HuH-7 (cell line): ENCODE measurements around the gene DNAH17.

Experiments
- DNase-seq: peaks from one replicate; pipeline ENCODE4 v3.0.0; 2011; ENCODE audit warnings: low spot score

The DNAH17 gene

DNA sequence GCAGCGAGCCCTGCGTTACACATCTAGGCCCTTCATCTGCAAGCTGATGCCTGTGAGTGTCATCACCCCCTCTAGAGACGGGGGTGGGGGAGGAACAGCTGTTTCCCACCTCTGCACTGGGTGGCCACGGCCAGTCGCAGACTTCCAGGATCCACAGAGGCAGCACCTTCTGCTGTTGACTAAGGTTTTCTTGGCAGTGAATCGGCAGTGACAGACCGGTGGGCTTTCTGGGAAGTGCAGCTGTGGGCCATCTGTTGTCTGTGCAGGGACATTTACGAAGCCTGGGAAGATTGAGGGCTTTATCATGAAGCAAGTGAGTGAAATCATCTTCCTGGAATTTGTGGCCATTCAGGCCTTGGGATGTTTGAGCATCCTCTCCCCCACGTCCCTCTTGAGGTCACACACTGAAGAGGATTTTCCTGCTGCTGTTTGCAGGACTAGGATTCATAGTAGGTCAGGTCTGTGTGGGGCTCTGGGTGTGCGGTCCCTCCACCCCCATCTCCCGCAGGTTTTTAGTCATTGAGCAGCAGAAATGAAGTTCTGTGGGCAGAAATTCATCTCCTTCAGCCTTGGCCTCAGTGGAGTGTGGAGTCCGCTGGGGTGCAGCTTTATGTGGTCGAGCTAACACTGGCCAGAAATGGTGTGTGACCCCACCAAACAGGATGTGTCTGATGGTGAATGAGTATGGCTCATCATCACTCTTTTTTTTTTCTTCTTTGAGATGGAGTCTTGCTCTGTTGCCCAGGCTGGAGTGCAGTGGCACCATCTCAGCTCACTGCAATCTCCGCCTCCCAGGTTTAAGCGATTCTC lies 186.8 kb downstream of the DNAH17 start:
- DNase-seq, result no peak

DNA sequence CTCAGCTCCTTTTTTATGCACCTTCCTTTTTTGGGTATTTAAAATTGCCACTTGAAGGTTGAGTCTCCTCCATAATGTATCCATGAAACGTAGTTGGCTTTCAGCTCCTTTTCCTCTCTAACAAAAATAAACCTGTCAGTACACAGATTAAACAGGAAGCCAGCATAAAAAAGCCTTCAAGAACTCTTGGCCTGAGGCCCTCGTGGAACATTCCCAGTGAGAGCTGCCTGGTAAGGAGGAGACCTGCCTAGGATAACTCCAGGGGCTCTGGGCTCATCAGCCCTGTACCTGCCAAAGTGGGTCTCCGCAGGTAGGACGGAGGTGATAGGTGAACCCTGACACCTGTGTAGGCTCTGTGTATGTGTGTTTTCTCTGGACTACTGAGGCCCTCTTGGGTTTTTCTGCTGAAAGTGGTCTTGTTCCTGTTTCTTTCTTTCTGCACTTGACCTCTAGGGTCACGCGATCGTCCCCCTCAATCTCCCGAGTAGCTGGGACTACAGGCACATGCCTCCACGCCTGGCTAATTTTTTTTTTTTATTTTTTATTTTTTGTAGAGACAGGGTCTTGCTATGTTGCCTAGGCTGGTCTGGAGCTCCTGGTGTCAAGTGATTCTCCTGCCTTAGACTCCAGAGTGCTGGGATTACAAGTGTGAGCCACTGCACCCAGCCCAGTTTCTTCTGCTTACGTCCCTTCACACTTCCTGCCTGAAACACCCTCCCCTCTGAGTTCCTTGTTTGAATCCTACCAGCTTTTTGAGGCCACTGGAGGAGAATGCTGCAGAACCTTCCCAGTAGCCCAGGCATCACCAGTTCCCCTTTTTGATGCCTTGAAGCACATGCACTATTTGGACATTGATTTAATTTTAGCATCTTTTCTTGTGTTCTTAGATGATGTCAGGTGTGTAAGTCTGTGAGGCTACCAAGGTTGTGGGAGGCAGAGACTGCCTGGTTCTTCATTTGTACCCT lies 188.9 kb downstream of the DNAH17 start:
- no peak for DNase-seq

DNA sequence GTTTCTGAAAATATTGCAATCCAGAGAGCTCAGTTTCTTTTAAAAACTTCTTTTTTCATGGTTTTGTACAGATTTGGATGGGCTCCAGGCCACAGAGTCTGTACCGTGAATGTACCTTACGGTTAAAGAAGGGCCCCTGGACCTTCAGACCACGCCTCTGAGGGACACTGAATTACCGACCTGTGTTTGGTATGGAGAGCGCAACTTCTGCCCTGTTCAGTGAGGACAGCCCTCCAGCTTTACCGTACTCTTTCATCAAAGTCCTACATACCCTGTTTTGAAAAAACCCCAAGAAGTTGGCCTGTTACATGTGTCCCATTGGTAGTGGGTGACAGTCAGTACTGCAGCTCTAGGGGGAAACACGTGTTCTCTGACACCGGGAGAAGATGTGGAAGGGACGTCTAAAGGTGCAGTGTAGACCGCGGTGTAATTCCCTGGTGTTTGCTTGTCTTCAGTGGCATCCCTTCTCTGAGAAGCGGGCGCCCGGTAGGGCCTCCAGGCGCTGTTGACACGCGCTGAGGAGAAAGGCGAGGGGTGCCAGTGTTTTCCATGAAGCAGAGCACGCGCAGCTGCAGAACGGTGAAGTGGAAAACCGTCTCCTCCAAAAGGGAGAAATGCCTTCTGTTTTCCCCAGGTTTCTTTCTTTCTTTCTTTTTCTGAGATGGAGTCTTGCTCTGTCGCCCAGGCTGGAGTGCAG lies 192.6 kb downstream of the DNAH17 start:
- DNase-seq, result no peak

DNA sequence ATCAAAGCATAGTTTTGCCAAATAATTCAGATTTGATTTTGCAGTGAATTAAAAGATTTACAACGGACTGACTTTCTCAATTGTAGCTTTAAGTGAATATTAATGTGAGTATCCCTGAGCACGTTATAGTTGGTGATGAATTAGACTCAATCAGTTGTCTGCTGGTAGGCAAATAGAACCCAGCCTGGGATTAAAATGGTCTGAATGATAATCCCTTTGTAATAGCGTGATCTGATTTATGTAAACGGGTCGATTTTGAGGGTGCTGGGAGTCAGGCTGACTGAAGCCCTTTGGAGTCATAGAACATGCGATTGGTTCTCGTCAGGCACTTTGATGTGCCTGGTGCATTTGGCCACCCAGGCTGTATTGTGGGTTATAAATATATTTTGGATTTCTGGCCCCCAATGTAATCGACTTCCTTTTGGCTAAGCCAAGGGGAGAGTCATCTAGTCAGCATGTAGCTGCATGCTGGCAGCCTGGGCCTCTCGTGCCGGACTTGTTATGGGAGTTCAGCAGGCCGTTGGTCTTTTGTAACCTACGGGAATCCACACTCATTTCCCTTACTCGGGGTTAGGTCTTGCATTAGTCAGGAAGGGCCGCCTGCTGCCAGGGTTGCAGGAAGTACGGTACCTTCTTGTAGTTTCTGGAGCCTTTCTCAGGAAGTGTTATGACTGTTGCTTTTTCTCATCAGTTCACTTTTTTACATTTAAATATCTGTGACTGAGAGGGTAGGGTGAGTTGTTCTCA lies 193.3 kb downstream of the DNAH17 start:
- DNase-seq, result no peak

DNA sequence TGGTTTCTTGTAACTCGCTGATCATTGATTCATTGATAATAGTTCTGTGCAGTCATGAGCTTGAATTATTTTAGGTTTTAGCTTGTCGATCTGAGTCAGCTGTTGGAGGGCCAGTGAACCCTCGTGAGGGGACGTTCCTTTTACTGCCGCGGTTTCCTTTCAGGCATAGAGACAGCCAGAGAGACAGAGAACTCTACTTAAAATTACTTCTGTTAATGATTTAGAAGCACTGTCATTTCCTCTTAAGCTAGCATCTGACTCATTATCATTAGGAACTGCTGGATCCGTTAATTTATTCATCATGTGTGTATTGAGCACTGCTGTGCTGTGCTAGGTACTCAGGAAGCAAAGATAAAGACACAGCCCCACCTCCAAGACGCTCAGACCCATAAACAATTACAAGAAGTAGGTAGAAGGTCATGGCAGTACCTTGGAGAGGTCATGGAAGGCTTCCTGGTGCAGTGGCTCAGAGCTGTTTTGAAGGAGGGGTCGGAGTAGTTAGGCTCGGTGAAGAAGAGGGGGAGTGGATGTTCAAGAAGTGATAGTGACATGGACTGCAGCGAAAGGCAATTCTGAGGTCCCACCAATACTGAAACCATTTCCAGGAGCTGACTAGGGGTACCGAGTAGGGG lies 195.5 kb downstream of the DNAH17 start:
- DNase-seq, result no peak

DNA sequence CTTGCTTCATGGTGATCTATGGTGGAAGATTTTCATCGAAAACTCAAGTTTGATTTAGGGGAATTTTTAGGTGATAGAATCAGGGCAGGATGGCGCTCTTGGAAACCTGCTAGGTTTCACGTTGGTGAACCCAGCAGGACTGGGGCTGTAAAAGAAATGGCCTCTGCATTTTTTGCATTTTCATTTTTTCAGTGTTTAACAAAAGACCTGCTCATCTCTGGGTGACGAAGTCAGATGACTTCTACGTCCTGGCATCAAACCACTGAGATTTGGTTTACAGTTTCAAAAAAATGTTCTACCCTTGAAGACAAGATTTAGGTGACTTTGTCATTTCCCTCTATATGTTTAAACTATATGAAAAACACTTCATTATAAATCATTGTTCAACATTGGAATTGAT lies 196.8 kb downstream of the DNAH17 start:
- DNase-seq, result no peak

DNA sequence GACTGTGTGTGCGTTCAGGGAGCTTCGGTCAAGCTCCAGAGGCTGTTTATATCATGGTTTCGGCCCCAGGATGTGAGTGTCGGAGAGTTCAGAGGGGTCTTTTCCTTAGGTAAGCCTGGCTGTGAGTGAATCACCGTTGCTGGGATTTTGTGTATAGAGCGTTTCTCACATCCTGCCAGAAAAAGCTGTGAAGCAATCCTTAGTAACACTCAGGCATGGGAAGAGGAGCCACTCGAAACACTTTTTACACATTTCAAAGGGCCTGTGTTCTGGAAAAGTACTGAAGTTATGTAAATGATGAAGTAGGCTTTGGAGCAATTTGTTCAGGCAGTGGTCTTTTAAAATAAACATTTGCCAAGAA lies 198.1 kb downstream of the DNAH17 start:
- DNase-seq, result no peak

DNA sequence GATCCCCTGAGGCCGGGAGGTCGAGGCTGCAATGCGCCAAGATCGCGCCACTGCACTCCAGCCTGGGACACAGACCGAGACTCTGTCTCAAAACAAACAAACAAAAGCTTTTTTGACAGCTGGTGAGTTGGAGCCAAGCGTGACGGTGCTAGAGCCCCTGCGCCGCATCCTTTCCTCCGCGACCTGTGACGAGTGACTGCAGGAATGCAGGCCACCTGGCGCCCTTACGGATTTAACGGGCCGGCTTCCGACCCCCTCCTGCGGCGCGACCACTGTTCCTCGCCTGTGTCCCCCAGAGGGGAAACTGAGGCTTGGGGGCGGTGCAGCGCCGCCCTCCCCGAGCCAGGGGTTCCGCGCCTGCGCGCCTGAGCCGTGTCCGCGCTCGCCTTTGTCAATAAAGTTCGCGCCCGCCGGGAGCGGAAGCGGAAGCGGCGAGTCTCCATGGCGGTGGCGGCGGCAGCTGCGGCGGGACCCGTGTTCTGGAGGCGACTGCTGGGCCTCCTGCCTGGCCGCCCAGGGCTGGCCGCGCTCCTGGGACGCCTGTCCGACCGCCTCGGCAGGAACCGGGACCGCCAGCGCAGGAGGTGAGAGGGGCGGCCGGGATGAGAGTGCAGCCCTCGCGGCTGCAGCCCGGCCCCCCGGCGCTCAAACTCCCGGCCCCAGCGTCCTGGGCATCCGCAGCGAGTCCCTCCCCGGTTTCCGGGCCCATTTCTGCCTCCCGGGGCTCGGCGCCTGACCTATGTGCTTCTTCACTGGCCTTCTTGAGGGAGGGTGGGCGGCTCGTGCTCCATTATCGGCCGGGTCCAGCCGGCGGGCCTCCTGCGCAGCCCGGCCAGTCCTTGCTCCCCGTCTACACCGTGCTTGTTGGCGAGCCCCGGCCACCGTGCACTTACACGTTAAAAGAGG lies 198.7 kb downstream of the DNAH17 start, which contains the start of gene PGS1:
Gene PGS1 (plus strand): TSS at position 425 of the 906 bp plus-strand sequence. CDS start 17 bp downstream, at position 442.
- DNase-seq, result peak; percentile 80

DNA sequence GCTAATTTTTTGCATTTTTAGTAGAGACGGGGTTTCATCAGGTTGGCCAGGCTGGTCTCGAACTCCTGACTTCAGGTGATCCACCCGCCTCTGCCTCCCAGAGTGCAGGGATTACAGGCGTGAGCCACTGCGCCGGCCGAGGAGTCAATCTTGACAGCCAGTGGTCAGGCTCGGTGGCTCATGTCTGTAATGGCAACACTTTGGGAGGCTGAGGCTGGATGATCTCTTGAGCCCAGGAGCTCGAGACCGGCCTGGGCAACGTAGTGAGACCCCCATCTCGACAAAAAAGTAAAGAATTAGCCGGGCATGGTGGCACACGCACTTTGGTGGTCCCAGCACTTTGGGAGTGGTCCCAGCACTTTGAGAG lies 199.4 kb downstream of the DNAH17 start:
- DNase-seq, result no peak

DNA sequence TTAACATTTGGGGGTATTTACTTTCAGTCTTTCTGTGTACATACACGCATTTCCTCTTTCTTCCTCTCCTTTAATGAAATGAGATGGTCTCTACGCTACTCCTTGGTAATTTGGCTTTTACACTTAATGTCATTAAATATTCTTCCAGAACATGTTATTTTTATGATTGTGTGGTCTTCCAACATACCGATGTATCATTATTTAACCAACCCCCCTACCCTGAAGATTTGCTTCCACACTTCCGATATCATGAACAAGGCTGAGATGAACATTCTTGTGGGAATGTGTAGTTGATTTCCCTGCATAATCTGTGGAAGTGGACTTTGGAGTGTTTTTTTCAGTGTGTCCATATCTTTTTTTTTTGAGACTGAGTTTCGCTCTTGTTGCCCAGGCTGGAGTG lies 201.0 kb downstream of the DNAH17 start:
- DNase-seq, result no peak

DNA sequence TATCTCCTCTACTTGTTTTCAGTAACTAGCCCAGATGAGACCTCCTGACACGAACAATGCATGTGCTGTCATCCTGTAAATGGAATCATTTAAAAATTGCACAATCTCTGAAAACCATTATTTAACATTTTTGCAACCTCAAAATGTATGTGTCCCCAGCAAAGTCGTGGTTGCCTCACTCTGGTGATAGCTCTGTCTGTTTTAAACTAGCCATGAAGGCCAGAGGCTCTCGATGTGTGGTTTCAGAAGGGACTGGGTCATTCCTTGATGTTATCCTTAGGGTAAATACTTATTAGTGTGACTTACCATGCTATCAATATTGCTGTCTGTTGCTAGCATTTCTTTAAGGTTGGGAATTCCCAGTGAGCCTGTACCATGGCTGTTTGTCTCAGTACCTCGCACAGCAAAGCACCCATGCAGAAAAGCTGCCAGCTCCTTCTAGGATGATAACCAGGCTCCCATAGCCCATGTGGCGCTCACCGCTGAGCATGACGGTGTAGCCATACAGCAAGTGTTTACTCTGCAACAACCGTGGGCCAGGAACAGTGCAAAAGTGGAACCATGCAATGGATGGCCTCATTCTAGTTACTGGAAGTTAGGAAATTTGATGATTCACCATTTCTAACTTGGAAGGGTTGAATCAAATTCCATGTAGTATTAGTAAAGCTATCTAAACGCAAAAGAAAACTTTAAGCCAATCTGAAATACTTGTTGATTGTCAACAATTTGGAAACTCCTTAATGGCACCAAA lies 201.6 kb downstream of the DNAH17 start:
- DNase-seq, result no peak

DNA sequence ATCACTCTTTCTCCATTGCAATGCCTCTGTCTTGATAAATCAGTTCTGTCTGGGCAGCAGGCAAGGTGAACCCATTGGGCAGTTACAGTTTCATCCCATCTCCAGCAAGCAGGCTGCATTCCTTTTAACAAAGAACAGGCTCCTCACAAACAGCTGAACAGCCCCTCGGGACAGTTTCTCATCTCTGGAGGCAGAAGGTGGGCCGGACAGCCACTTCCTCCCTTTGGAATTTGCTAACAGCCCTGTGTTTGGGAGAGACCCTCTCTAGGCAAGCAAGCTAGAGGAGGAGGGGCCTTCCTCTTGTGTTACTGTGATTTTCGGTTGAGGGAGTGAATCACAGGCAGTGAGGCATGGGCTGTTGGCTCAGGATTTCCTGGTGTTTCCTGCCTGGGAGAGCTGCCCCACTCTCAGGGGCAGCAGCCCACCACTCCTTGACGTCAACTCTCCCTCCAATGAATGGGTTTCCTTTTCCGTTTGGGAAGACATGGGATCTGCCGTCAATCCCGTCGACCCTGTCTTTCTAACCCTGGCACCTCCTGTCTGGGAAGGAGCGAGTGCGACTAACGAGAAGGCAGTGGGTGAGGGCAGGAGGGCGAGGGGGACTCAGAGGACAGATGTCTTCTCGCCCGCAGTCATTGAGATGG lies 202.4 kb downstream of the DNAH17 start:
- DNase-seq, result no peak

DNA sequence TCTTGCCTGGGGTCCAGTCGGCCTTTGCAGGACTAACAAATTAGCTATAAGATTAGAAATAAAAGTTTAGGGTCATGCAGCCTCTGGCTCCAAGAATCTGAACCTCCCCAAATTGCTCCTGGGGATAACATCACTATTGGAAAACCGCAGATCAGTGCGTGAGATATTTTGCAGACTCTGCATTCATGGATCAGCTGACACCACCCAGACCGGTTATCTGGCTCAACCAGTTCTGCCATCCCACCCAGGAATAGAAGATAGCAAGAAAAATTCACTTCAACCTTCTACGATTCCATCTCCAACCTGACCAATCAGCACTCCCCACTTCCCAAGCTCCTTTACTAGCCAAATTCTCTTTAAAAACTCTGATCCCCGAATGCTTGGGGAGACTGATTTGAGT lies 203.0 kb downstream of the DNAH17 start:
- DNase-seq, result no peak
